PC-9 (cell line): Measurements from ENCODE around the gene PALM3.

Experiments used
- EZH2 ChIP-seq: fragments of 200-600 bp; sonication (generic); IDR thresholded peaks from 2 replicates; pipeline ENCODE4 v1.8.0; 2017; ENCODE audit warnings: antibody characterized with exemption, low read depth
- TF ChIP-seq, protein P1 (sequence below): fragments of 200-600 bp; sonication (generic); conservative IDR thresholded peaks from 2 replicates; pipeline ENCODE4 v1.6.1; 2017; ENCODE audit warnings: mixed run types, antibody characterized with exemption, mild to moderate bottlenecking, moderate library complexity

DNA sequence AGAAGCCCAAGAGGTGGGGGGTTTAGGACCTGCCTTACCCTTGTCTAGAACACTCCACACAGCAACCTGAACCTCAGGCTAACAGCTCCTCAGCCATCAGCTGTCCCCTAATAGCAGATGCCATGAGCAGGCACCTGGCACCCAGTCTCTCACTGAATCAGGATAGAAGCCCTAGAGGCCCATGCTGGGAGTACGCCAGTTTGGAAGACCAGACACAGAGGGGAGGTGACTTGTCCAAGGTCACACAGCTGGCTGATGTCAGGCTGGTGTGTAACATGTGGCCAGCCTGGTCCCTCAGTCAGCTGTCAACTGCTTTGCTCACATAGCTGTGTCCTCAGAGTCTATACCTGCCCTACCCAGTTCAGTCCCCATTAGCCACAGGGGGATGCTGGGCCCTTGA lies 41.4 kb upstream of the PALM3 start:
- TF ChIP-seq, protein P1, sequence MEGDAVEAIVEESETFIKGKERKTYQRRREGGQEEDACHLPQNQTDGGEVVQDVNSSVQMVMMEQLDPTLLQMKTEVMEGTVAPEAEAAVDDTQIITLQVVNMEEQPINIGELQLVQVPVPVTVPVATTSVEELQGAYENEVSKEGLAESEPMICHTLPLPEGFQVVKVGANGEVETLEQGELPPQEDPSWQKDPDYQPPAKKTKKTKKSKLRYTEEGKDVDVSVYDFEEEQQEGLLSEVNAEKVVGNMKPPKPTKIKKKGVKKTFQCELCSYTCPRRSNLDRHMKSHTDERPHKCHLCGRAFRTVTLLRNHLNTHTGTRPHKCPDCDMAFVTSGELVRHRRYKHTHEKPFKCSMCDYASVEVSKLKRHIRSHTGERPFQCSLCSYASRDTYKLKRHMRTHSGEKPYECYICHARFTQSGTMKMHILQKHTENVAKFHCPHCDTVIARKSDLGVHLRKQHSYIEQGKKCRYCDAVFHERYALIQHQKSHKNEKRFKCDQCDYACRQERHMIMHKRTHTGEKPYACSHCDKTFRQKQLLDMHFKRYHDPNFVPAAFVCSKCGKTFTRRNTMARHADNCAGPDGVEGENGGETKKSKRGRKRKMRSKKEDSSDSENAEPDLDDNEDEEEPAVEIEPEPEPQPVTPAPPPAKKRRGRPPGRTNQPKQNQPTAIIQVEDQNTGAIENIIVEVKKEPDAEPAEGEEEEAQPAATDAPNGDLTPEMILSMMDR = no peak
- no peak for TF ChIP-seq EZH2
